GM13977 (cell line): Measurements from ENCODE around the gene CDIPT.
"Not testable (repeated sequence)": the region's sequence is repeated elsewhere in the genome, so short reads cannot be mapped to it uniquely, and the experiment has no call there.

Experiments used
- DNase-seq: peaks from one replicate; pipeline ENCODE4 v3.0.0; 2012; ENCODE audit warnings: low spot score
- CTCF ChIP-seq: IDR thresholded peaks from 2 replicates; pipeline ENCODE4 v1.5.1; 2012; ENCODE audit warnings: mild to moderate bottlenecking, control low read depth; ENCODE audit not compliant: insufficient read depth; ENCODE audit errors: extremely low read depth, missing control alignments
- in situ Hi-C: fragments of 300-500 bp; cut with MboI; formaldehyde crosslinking; loops from one replicate; pipeline ENCODE4 v1.12.0; 2022; ENCODE audit warnings: low sequenced_read_pairs, low pct_unique_long_range_greater_than_20kb, mixed read lengths, inconsistent platforms; ENCODE audit not compliant: unreplicated experiment

Gene CDIPT

GRCh38 chr16:29841631-29842030 is 21.4 kb downstream of the CDIPT start:
- in situ Hi-C loops = no loop called here
- DNase-seq = no peak
- TF ChIP-seq CTCF = no peak

GRCh38 chr16:29840240-29840639 is 22.8 kb downstream of the CDIPT start:
- no peak for TF ChIP-seq CTCF
- in situ Hi-C loops = no loop called here
- DNase-seq = no peak

DNA sequence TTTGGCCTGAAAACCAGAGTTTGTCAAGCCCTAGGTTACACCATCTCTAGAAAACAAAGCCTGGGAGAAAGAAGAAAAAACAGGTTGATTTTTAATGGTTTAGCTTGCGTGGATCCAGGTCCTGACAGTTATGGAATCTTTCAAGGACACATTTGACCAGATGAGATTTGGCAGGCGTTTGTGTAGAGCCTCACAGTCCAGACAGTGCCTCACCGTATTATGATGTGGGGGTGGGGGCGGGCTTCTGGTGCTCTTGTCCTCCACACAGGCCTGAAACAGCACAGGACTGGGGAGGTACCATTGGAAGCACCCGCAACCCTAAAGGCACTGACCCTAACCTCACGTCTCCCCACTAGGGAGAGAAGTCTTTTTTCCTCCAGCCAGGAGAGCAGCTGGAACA is 23.2 kb downstream of the CDIPT start:
- in situ Hi-C loops = no loop called here
- TF ChIP-seq CTCF = no peak
- no peak for DNase-seq

GRCh38 chr16:29837841-29838240 is 25.2 kb downstream of the CDIPT start:
- no peak for DNase-seq
- no peak for TF ChIP-seq CTCF
- in situ Hi-C loops = no loop called here

- in situ Hi-C loops = no loop called here
- no peak for DNase-seq
- TF ChIP-seq CTCF = no peak
These were observed 26.4 kb downstream of the CDIPT start for GRCh38 chr16:29836623-29837022.

DNA sequence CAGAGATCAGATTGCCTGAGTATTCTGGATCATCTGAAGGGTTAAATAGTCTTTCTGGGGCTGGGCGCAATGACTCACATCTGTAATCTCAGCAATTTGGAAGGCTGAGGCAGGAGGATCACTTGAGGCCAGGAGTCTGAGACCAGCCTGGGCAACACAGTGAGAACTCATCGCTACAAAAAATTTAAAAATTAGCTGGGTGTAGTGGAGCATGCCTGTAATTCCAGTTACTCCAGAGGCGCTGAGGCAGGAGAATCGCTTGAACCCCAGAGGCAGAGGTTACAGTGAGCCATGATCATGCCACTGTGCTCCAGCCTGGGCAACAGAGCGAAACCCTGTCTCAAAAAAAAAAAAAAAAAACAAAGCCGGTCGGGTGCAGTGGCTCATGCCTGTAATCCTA is 27.1 kb downstream of the CDIPT start:
- no peak for DNase-seq
- in situ Hi-C loops = no loop called here
- TF ChIP-seq CTCF = no peak

GRCh38 chr16:29834079-29834478 is 28.9 kb downstream of the CDIPT start:
- DNase-seq = no peak
- TF ChIP-seq CTCF = no peak
- in situ Hi-C loops = no loop called here

- in situ Hi-C loops, DNase-seq: not testable (repeated sequence)
These were observed 29.8 kb downstream of the CDIPT start for GRCh38 chr16:29833219-29833618.
